ENCODE measurements around the gene DNAJC3. TPM values are rescaled to one million over a fixed set of nuclear protein-coding genes. Genes with fewer than 3 reads are reported as not detected.

Gene DNAJC3
- total and polyA plus RNA-seq, 2 of the 8 experiments (the other 6 are each of a cell fraction or from before 2014, with no cell fraction given) = 4.3 to 24.1 TPM

GRCh38 chr13:95779522-95779921 lies 102.6 kb downstream of the DNAJC3 start:
- H3K56ac ChIP-seq (replicated peaks; ENCODE audit: insufficient read length, low read depth, low read length) = no peak overlapping the region
- no peak overlapping the region for H2BK5ac ChIP-seq (ENCODE audit: low read depth, low read length)
- no peaks in the 10 kb centered on the region for H3K79me1 ChIP-seq (ENCODE audit: low read depth, low read length)
- H4K8ac ChIP-seq (ENCODE audit: extremely low read depth, insufficient read depth, low read length) = no peak overlapping the region
- no peaks in the 10 kb centered on the region for H3K9me3 ChIP-seq (ENCODE audit: insufficient read depth in 2 of 2, low read depth in 1 of 2, low read length in 1 of 2)
- DNase-seq (ENCODE audit: low read depth in 1 of 2, low spot score in 2 of 2) = no peak
- no peak overlapping the region for H3K23ac ChIP-seq (ENCODE audit: insufficient read length)
- H4K5ac ChIP-seq (ENCODE audit: insufficient read length, low read depth, low read length) = no peak overlapping the region
- no peaks in the 10 kb centered on the region for H3K4me1 ChIP-seq (replicated peaks in 1 of 4; ENCODE audit: control insufficient read depth in 3 of 4, insufficient read depth in 4 of 4, low read length in 3 of 4)
- no peak overlapping the region for H3K9ac ChIP-seq (replicated peaks in 1 of 4; ENCODE audit: extremely low read depth in 1 of 4, low read depth in 3 of 4, low read length in 3 of 4)
- no peak overlapping the region for H2BK120ac ChIP-seq (replicated peaks; ENCODE audit: low read depth, low read length)
- H3K4ac ChIP-seq (replicated peaks; ENCODE audit: insufficient read length, low read depth, low read length) = no peak overlapping the region
- no peaks in the 10 kb centered on the region for H3K23me2 ChIP-seq (ENCODE audit: low read depth, low read length)
- no peak overlapping the region for H3K14ac ChIP-seq (ENCODE audit: insufficient read length)
- CTCF ChIA-PET (ENCODE audit: partially characterized antibody) = no interaction called here
- no peak overlapping the region for H4K91ac ChIP-seq (replicated peaks; ENCODE audit: insufficient read length, low read length)
- H2AK5ac ChIP-seq (ENCODE audit: low read depth, low read length) = no peak overlapping the region
- WGBS, 2 experiments (ENCODE audit: extremely low coverage in 1 of 2, insufficient coverage in 1 of 2, insufficient read length in 1 of 2, insufficient replicate concordance in 2 of 2, low coverage in 1 of 2, low lambda C conversion rate in 2 of 2, missing lambda C conversion rate in 1 of 2) = 93% methylated on average over 1 of the region's 1 CpG; no CpG with 5 or more reads in 1 of the 2 experiments
- H2BK20ac ChIP-seq (ENCODE audit: low read length) = no peak overlapping the region
- no peak overlapping the region for H3K4me3 ChIP-seq (ENCODE audit: extremely low read depth in 1 of 4, insufficient read depth in 2 of 4, low read depth in 3 of 4, low read length in 4 of 4)
- no peak for FAIRE-seq
- H3K27ac ChIP-seq (ENCODE audit: low read depth, low read length) = no peak overlapping the region
- H3K18ac ChIP-seq (ENCODE audit: extremely low read depth, low read length) = no peak overlapping the region
- H2BK12ac ChIP-seq (ENCODE audit: low read depth, low read length) = no peak overlapping the region
- H4K20me1 ChIP-seq (replicated peaks in 1 of 2; ENCODE audit: control insufficient read depth in 1 of 2, insufficient read depth in 2 of 2, low read length in 2 of 2) = no peaks in the 10 kb centered on the region
- no peaks in the 10 kb centered on the region; a peak in 1 of 8 replicates for H3K36me3 ChIP-seq (ENCODE audit: control insufficient read depth in 2 of 4, insufficient read depth in 4 of 4, low read length in 3 of 4)
- H3K4me2 ChIP-seq (ENCODE audit: insufficient read depth in 1 of 2, low read depth in 2 of 2, low read length in 2 of 2) = no peak overlapping the region
- H2AFZ ChIP-seq (ENCODE audit: low read length) = no peak overlapping the region
- H2BK15ac ChIP-seq (ENCODE audit: low read length) = no peak overlapping the region
- POLR2A ChIA-PET (ENCODE audit: partially characterized antibody) = no interaction called here
- no peaks in the 10 kb centered on the region for H3K79me2 ChIP-seq (ENCODE audit: control insufficient read depth in 1 of 2, insufficient read depth in 2 of 2, low read length in 2 of 2)
- H3K27me3 ChIP-seq (replicated peaks in 1 of 4; ENCODE audit: control insufficient read depth in 3 of 4, extremely low read depth in 1 of 4, insufficient read depth in 3 of 4, low read length in 3 of 4) = no peaks in the 10 kb centered on the region
- TF ChIP-seq CEBPB (IDR thresholded peaks at IDR 0.05; ENCODE audit: low read depth, low read length) (no peak), GABPA (IDR thresholded peaks at IDR 0.05; ENCODE audit: borderline replicate concordance, insufficient read depth, low read length) (no peak), E2F6 (IDR thresholded peaks at IDR 0.05) (no peak), SUZ12 (IDR thresholded peaks at IDR 0.05; ENCODE audit: low read length) (no peak), EZH2 (IDR thresholded peaks at IDR 0.05; ENCODE audit: low read depth, low read length, severe bottlenecking) (no peak), POU5F1 (IDR thresholded peaks at IDR 0.05; ENCODE audit: low read depth, low read length) (no peak), RFX5 (IDR thresholded peaks at IDR 0.05; ENCODE audit: borderline replicate concordance, low read depth, low read length) (no peak), TCF12 (IDR thresholded peaks at IDR 0.05; ENCODE audit: low read depth, low read length) (no peak), ZNF274 (IDR thresholded peaks at IDR 0.05; ENCODE audit: borderline replicate concordance, extremely low read depth, low read length) (no peak), SP4 (IDR thresholded peaks at IDR 0.05; ENCODE audit: low read length) (no peak), PHF8 (conservative IDR thresholded peaks at IDR 0.05; ENCODE audit: low read depth, low read length) (no peak), KDM1A (IDR thresholded peaks at IDR 0.05; ENCODE audit: borderline replicate concordance, low read length) (no peak), RBBP5 (IDR thresholded peaks at IDR 0.05; ENCODE audit: borderline replicate concordance, low read depth, low read length) (no peak), NRF1 (IDR thresholded peaks at IDR 0.05; ENCODE audit: low read depth, low read length) (no peak), YY1 (IDR thresholded peaks at IDR 0.05; ENCODE audit: low read depth, low read length) (no peak)
